Stimulated activated CD8-positive, alpha-beta memory T cell treated with anti-CD3 and anti-CD28 coated beads, Interleukin-15, amount 100 ng/mL, for 24 hours (primary cell): ENCODE measurements around the gene TBCD.
"Not testable (repeated sequence)": the region's sequence is repeated elsewhere in the genome, so short reads cannot be mapped to it uniquely, and the experiment has no call there.

Experiments used
- DNase-seq: peaks from one replicate; pipeline ENCODE4 v3.0.0-alpha.2; 2020; ENCODE audit warnings: low read depth

The TBCD gene

DNA sequence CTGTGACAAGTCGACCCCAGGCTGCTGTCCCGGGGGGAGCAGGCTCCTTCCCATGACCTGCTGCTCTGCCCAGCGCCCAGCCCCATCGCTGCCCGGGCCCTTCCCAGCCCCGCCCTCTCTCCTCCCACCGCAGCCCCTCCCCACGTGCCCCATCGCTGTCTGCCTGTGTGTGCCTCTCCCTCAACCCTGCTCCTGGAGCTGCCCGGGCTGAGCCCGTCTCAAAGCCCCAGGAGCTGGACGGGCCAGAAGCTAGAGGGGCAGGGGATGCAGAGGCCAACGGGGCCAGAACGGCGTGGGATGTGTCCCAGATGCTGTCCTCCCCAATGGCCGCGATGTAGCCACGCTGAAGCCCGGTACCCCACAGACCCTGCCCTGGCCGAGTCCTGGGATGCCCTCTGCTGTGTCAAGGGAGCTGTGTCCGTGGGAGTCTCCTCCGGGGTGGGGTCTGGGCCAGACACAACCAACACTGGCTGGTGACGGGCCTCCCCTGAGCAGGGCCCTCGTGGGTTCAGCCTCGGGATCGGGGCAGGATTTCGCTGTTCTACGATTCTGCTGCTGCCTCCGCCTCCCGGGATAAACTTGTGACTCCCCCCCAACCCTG, 206.2 kb downstream of the TBCD start:
- DNase-seq, result no peak

DNA sequence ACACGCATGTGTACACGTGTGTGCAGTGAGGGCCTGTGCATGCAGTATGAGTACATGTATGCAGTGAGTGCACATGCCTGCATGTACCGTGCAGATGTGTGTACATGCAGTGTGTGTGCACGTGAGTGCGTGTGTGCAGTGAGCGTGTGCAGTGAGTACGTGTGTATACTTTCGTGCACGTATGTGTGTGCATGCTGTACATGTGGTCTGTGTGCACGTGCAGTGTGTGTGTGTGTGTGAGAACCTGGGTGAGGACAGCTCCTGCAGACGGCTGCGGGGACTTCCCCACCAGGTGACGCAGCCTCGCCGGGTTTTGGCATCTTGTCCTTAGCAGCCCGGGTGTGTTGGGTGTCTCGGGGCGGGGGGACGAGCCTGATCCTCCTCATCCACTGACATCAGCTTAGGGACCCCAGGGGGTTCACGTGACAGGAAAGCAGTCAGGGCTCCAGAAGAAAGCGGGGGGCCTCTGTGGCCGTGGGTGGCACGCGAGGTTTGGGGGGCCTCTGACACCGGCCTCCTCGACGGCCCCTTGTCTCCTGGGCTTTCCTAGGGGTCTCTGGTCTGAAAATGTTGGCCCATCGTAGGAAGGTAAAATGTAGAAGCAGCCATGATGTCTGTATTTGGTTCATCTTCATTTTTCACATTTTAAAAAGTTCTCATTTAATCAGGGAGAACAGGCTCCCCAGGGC, 207.5 kb downstream of the TBCD start:
- no peak for DNase-seq

DNA sequence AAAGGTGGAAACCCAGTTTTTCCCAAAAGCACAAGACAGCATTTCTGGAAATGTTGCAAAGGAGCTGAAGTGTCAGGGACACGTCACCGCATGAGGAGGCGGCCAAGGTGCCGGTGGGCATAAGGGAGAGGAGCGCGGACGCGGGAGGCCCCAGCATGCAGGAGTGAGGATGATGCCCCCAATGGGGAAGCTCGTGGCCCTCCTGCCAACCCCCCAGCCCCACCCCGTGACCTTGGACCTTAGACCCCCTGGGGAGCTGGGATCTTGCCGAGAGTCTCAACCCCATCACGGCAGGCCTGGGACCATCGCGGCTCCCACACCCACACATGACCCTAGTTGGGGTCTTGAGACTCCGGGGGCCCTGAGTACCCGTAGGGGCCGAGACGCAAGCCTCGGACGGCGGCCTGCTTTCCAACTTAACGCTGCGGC, 208.1 kb downstream of the TBCD start:
- DNase-seq, result no peak

DNA sequence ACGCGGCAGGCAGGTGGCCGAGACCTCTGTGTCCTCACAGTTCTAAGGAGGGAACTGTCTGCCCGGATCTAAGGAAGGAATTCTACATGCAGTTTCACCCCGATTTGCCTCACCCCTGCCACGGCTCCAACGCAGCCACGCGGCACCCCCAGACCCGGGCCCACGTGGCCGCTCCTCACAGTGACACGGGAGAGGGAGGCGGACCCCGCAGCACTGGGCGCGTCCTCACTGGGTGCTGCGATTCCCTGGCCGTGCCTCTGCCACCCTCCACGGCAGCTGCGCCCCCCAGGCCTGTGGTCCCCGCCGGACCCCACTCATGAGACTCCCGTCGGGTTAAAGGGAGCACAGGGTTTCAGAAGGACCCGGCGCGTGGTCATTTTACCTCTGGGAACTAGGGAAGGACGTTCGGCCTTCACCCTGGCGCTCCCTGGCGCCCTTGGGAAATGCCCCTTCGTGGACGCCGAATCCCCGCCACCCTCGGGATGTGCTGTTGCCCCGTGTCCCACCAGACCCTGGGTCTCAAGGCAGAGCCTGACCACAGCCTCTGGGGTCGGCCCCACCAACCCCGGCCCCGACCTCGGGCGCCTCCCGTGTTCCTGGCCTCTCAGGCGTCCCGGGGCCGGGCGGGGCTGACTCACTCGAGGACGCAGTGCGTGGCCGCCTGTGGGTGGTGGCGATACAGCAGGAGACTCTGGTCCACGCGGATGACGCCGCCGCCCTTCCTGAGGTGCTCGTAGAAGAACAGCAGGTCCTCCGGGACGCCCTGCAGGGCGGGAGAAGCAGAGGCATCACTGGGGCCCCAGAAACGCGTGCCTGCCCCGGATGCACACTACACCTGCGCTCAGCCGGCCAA, 208.8 kb downstream of the TBCD start:
- DNase-seq, result no peak

DNA sequence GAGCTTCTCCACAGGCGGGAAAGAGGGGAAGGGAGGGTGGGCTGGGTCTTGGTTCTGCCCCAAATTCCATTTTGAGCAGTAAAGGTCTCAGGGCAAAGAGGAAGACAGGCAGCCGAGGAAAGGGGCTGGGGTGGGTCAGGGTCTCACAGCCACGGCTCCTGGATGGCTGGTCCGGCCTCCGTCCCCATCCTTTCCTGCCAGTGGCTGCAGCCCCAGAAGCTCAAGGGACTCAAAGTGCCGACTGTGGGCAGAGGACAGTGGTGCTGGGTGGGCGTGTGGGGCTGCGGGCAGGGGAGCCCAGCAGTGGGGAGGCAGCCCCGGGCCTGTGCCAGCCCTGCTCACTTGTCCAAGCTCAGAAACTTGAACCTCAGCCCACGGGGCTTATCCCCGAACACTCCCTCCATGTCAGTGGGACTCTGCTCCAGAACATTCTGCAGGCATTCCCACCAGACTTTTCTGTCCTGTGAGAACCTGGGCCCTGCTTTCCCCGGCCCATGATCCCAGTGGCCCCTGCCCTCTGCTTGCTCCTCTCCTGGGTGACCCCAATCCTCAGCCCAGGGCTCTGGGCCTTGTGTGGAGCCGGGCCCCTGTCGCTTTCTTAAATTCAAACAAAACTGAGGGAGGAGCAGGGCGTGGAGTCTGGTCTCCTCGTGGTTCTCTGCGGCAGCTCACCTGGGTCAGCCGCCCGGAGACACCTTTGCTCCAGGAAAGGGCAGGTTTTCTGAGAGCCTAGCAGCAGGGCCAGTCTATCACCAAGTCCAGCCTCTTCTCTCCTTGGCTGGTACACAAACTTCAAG, 209.7 kb downstream of the TBCD start:
- DNase-seq, result no peak

DNA sequence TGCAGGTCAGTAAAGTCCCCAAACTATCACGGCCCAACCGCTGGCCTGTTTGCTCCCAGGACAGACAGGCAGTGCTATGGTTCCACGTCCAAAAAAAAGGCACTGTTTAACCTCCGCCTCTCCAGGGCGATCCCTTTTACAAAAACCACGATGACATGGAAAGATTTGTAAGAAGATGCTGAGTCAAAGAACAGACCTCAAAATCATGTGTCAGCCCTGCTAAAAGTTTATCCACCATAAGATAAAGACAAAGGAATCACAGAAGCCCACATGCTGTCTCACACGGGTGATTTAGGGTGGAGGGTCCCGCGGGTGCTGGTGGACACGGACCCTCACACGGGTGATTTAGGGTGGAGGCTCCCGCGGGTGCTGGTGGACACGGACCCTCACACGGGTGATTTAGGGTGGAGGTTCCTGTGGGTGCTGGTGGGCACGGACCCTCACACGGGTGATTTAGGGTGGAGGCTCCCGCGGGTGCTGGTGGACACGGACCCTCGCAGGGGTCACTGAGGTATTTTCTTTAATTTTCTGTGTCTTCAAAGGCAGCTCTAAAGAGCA, 210.4 kb downstream of the TBCD start:
- DNase-seq, result no peak

DNA sequence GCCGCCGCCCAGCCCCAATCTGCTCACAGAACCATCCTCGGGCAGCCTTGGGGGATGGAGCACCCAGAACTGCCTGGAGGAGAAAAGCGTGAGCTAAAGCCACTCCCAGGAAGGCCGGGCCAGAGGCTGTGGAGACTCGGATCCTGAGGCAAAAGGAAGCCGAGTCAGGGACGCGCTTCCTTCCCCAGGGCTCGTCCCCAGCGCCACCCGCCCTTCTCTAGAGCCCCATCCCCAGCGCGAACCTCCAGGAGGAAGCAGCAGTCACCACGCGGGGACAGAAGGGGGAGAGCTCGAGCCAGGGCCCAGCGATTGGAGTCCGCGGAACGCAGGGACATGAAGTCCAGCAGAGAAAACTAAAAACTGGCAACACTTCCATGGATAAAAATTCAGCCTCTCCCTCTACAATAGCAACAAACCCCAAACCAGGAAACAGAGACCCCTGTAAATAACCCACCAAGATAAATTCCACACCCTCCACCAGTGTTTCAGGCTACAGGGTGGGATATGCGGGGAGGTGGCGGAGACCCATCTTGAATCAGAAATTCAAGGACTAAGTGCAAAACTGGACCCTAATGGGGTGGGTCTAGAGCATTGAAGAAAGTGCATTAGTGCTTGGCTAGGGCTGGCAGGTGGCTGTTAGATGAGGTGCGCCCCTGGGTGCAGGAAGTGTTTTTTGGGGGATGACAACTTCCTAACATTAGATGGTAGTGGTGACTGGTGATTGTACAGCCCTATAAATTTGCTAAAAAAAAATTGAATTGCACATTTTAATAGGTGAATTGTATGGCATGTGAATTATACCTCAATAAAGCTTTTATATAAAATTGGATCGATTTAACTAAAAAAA, 211.5 kb downstream of the TBCD start:
- no peak for DNase-seq

DNA sequence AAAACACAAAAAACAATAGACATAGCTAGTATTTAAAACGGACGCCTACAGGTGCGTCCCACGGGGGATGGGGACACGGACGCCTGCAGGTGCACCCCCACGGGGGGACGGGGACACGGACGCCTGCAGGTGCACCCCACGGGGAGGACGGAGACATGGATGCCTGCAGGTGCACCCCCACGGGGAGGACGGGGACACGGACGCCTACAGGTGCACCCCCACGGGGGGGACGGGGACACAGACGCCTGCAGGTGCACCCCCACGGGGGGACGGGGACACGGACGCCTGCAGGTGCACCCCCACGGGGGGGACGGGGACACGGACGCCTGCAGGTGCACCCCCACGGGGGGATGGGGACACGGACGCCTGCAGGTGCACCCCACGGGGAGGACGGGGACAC, 212.6 kb downstream of the TBCD start:
- not testable (repeated sequence) for DNase-seq

DNA sequence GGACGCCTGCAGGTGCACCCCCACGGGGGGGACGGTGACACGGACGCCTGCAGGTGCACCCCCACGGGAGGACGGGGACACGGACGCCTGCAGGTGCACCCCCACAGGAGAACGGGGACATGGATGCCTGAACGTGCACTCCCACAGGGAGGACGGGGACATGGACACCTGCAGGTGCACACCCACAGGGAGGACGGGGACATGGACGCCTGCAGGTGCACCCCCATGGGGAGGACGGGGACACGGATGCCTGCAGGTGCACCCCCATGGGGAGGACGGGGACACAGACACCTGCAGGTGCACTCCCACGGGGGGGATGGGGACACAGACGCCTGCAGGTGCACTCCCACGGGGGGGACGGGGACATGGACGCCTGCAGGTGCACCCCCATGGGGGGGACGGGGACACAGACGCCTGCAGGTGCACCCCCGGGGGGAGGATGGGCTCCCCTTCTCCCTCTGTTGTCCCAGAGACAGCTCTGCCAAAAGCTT, 213.0 kb downstream of the TBCD start:
- no peak for DNase-seq

DNA sequence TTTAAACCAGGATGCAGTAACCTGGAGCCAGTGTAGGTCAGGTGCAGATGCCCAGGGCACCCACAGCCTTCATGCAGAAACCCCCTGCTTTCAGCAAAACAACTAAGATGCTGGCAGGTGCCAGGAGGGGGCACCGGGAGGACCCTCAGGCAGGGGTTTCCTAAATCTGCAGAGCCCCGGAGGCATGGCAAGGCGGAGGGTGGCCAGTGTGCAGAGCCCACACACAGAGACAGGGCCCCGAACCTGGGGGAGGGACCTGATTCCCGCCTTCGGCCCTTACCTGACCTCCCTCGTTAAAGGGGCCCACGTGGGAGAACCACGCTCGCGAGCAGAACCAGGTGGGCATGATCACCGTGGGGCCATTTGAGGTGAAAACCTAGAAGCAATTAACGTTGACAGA, 213.5 kb downstream of the TBCD start:
- no peak for DNase-seq

DNA sequence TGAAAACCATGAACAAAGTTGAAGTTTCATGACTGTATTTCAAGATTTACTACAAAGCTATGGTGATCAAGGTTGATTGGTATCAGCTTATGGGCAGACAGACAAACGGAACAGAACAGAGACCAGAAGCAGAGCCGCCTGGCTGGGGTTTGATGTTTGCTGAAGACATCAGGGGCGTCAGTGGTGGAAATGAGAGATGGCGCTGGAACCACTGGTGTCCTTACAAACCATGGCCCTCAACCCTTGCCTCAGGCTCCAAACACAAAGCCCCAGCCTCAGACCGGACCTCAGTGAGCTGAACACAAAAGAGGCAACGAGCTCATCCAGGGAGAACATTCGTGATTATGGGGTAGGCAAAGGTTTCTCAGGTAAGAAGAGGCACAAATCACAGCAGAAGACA, 214.6 kb downstream of the TBCD start:
- no peak for DNase-seq

DNA sequence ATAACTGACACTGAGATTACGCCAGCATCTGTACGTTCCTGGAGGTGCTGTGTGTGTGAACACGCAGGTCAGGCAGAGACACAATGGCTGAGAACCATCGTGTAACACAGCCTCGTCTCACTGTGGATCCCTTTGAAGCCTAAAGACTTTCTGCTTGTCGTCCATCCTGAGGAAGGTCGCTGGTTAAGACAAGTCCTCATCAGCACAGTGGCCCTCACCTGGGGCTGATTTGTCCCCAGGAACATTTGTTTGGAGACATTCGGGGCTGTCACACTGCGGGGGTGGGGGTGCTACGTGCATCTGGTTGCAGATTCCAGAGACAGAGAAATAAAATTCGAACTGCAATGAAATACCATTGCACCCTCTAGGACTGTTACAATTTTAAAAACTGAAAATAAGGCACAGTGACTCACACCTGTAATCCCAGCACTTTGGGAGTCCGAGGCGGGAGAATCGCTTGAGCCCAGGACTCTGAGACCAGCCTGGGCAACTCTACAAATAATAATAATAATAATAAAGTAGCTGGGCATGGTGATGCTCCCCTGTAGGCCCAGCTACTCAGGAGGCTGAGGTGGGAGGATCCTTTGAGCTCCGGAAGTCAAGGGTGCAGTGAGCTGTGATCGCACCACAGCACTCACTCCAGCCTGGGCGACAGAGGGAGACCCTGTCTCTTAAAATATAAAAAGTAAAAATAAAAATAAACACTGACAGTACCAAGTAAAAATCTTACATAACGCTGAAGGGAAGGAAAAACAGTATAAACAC, 215.6 kb downstream of the TBCD start:
- DNase-seq, result no peak

DNA sequence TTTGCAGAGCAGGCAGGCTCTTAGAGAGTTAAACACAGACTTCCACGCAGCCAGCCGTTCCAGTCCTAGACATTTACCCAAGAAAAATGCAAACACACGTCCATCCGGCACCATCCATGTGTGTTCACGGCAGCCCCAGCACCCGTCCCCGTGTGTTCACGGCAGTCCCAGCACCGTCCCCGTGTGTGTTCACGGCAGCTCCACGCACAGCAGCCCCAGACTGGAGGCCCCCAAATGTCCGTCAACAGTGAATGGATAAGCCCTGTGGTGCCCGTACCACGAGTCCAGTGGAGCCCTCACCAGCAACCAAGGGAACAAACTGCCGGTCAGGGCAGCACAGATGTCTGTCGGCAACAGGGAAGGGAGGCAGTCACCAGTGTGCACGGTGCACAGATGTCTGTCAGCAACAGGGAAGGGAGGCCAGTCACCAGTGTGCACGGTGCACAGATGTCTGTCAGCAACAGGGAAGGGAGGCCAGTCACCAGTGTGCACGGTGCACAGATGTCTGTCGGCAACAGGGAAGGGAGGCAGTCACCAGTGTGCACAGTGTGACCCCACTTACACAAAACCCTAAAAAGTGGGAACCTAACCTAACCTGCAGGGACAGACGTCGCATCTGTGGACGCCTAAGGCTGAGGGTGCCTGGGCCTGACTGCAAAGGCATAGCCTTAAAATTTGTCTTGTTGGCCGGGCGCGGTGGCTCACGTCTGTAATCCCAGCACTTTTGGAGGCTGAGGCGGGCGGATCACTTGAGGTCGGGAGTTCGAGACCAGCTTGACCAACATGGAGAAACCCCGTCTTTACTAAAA, 216.4 kb downstream of the TBCD start:
- DNase-seq, result not testable (repeated sequence)

DNA sequence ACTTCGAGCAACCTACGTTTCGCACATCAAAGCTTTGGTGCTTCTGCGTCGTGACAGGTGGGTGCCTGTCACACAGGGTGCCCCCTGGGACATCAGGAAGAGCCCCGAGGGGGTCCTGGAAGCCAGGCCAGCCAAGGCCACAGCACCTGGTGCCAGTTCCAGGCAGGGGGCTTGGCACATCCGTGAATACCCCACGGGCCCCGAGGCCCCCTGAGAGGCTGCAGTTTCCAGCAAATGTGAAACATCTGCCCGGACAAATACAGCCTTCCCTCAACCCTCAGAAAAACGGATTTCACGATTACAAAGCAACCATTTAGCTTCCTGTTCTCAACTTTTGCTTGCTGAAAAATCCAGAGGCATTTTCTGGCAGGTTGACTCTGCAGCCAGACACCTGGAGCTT, 218.2 kb downstream of the TBCD start:
- no peak for DNase-seq

DNA sequence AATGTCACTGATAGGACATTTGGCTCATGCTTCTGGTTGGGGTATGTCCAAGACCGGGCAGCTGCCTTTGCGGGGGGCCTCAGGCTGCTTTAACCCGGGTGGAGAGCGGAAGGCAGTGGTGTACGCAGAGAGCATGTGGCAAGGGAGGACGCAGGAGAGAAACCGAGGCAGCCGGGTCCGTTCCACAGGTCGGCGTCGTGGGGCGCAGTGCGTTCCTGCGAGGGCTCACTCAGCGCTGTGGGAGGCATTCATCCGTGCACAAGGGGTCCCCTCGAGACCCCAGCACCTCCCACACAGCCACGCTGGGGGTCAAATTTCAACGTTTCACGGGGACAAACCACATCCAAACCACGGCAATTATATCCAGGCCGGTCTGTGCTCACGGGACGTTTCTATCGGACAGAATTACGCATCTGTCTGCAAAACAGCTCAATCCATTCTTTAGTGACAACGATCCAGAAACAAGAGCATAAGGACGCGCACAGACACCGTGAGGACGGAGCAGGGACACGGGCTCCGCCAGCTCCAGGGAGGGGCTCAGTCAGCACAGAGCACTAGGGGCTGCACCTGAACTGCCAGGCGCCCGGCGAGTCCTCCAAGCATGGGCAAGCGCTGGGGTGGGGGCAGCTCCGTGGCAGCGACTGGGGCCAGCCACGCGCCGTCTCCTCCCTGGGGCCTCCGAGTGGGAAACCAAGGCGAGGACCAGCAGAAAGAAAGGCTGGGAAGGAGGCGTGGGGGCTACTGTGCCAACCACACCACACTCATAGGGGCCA, 219.1 kb downstream of the TBCD start:
- no peak for DNase-seq

DNA sequence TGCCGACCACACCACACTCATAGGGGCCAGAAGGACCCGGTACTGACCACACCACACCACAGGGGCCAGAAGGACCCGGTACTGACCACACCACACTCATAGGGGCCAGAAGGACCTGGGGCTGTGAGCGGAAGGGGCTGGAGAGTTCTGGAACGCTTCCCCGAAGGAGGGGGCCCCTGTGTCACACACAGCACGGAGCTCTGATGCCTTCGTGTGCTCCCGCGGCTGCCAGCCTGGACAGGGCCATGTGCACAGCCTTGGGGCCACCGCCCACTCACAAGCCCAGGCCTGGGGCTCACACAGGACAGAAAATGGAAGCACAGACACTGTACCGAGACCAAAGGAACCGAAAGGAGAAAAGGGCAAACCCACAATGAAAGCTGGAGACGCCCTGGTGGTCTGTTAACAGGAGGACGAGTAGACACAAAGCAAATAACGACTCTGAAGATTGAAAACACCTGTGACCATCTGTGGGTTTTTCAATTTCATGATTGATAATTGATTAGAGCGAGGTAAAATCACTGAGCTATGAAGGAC, 221.0 kb downstream of the TBCD start:
- no peak for DNase-seq

DNA sequence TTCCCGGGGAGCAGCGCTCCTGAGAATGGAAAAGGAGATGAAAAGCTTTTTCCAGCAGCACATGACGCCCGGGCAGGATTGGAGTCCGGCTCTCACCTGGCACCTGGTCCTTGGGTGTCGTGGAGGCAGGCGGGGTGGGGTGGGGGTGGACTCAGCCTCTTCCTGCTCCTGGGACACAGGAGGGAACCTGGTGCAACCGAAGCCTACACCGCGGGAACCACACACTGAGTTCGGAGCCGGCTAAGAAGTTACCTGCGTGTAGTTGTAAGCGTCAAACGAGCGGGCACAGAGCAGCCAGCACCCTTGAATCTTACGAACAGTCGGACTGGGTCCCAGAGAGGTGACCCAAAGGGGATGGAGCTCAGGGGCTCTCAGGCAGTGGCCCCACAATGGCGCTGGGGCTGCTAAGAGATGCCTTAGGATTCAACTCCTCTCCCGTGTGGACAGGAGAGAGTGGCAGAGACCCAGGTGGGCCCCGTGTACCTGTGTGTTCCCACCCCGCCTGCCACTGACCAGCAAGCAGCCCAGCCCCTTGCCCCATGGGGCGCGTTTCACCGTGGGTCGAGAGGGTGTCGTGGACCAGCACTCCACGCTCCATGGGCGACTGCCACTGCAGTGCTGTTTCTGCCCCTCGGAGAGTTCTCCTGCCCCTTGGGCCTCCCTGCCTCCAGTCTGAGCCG, 221.7 kb downstream of the TBCD start:
- no peak for DNase-seq
